ENCODE results near the gene TRNT1.

The TRNT1 gene

DNA sequence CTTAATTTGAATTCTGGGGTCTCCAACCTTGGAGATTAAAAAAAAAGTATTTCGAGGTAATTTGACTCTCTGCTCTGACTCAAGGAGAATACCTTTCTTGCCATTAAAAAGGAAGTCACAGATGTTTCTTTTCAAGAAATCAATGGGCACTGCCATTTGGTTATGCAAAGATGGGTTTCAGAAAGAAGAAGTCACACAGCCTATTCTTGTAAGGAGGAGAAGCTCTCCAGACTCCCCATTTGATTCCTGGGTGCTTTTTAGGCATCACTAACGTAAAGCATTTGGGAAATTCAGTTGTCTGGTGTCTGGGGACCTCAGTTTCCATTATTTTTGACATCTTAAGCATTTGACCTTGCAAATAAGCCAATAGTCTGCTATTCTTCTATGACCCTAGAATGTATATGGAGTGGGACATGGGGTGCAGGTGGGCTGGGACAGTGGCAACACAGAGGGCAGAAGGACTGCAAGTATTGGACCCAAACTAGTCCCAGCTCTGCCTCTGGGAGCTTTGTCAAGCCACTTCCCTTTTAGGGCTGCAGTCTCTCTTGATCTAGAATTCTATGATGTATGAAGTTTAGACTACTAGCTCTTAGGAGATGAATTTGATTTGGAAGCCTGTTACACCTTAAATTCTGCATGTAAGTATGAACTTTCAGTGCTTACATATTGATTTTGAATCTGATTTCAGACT is 44.4 kb upstream of the TRNT1 start:
- no peak for TF ChIP-seq EZH2 (IDR thresholded peaks at IDR 0.05; ENCODE audit: borderline replicate concordance, low read depth, low read length, severe bottlenecking)
- TF ChIP-seq, protein P1, sequence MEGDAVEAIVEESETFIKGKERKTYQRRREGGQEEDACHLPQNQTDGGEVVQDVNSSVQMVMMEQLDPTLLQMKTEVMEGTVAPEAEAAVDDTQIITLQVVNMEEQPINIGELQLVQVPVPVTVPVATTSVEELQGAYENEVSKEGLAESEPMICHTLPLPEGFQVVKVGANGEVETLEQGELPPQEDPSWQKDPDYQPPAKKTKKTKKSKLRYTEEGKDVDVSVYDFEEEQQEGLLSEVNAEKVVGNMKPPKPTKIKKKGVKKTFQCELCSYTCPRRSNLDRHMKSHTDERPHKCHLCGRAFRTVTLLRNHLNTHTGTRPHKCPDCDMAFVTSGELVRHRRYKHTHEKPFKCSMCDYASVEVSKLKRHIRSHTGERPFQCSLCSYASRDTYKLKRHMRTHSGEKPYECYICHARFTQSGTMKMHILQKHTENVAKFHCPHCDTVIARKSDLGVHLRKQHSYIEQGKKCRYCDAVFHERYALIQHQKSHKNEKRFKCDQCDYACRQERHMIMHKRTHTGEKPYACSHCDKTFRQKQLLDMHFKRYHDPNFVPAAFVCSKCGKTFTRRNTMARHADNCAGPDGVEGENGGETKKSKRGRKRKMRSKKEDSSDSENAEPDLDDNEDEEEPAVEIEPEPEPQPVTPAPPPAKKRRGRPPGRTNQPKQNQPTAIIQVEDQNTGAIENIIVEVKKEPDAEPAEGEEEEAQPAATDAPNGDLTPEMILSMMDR (IDR thresholded peaks at IDR 0.05; ENCODE audit: borderline replicate concordance, extremely low read depth, low read length, poor library complexity, severe bottlenecking): no peak
- no peaks in the 10 kb centered on the region for H4K20me1 ChIP-seq (ENCODE audit: insufficient read depth, low read length)
- H2AFZ ChIP-seq (ENCODE audit: low read depth, low read length): no peak overlapping the region
- ATAC-seq (ENCODE audit: insufficient read depth, low read depth) (no peak), DNase-seq (no peak)
- no peaks in the 10 kb centered on the region for H3K4me1 ChIP-seq (ENCODE audit: insufficient read depth, low read length)
- H3K27me3 ChIP-seq (ENCODE audit: insufficient read depth, low read length, poor library complexity): no peaks in the 10 kb centered on the region
- H3K4me3 ChIP-seq (ENCODE audit: low read depth in 1 of 2, low read length in 2 of 2): no peak overlapping the region
- H3K4me2 ChIP-seq (ENCODE audit: insufficient read depth, low read length): no peak overlapping the region
- H3K9me3 ChIP-seq (ENCODE audit: insufficient read depth, low read length, severe bottlenecking): no peaks in the 10 kb centered on the region
- H3K36me3 ChIP-seq (ENCODE audit: insufficient read depth, low read length): no peaks in the 10 kb centered on the region
- no peaks in the 10 kb centered on the region for H3K79me2 ChIP-seq (ENCODE audit: insufficient read depth, low read length)
- H3K27ac ChIP-seq (ENCODE audit: low read length): no peak overlapping the region
- no peak overlapping the region for H3K9ac ChIP-seq (ENCODE audit: low read depth, low read length)

DNA sequence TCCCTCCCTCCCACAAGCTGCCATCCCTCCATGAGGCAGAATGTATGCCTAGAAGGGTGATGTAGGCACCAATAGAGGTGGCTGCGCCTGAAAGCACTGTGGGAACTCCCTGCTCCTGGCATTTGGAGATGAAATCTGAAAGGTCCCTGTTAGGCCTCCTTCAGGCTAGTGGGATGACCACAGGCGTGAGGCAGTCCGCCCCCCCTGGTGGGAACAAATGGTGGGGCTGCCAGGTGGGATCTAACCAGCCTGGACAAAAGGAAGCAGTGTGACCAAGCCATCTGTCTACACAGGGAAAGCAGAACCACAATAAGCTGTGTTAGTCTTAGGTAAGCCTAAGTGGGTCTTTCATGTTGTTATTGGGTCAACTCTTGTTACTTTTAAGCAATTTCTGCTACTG is 41.9 kb upstream of the TRNT1 start:
- DNase-seq (no peak), ATAC-seq (ENCODE audit: insufficient read depth, low read depth) (no peak)
- no peak for TF ChIP-seq EZH2 (IDR thresholded peaks at IDR 0.05; ENCODE audit: borderline replicate concordance, low read depth, low read length, severe bottlenecking)
- TF ChIP-seq, protein P1 (IDR thresholded peaks at IDR 0.05; ENCODE audit: borderline replicate concordance, extremely low read depth, low read length, poor library complexity, severe bottlenecking): no peak
- no peak overlapping the region for H3K27ac ChIP-seq (ENCODE audit: low read length)
- no peaks in the 10 kb centered on the region for H3K79me2 ChIP-seq (ENCODE audit: insufficient read depth, low read length)
- H2AFZ ChIP-seq (ENCODE audit: low read depth, low read length): no peak overlapping the region
- H3K27me3 ChIP-seq (ENCODE audit: insufficient read depth, low read length, poor library complexity): no peaks in the 10 kb centered on the region
- no peaks in the 10 kb centered on the region for H4K20me1 ChIP-seq (ENCODE audit: insufficient read depth, low read length)
- H3K36me3 ChIP-seq (ENCODE audit: insufficient read depth, low read length): no peaks in the 10 kb centered on the region
- no peak overlapping the region for H3K4me2 ChIP-seq (ENCODE audit: insufficient read depth, low read length)
- no peaks in the 10 kb centered on the region for H3K9me3 ChIP-seq (ENCODE audit: insufficient read depth, low read length, severe bottlenecking)
- H3K9ac ChIP-seq (ENCODE audit: low read depth, low read length): no peak overlapping the region
- no peaks in the 10 kb centered on the region for H3K4me1 ChIP-seq (ENCODE audit: insufficient read depth, low read length)
- H3K4me3 ChIP-seq (ENCODE audit: low read depth in 1 of 2, low read length in 2 of 2): no peak overlapping the region

DNA sequence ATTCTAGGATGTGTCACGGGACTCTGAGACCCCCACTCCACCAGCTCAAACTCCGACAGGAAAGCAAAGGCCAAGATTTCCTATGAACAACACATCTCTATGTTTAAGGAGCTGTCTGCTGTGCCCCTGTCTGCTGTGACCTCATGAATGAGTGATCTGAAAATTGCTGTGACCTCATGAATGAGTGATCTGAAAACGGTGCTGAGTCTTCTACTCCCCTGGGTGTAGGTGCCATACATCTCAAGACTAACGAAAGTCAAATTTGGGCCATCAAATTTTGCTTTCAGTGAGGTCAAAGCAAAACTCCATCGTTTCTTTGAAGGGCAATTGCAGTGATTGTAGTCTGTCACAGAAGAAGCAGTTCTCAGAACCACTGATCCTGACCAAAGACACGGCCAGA is 41.0 kb upstream of the TRNT1 start:
- H2AFZ ChIP-seq (ENCODE audit: low read depth, low read length): no peak overlapping the region
- no peak overlapping the region for H3K4me2 ChIP-seq (ENCODE audit: insufficient read depth, low read length)
- DNase-seq (no peak), ATAC-seq (ENCODE audit: insufficient read depth, low read depth) (no peak)
- H3K36me3 ChIP-seq (ENCODE audit: insufficient read depth, low read length): no peaks in the 10 kb centered on the region
- no peaks in the 10 kb centered on the region for H3K9me3 ChIP-seq (ENCODE audit: insufficient read depth, low read length, severe bottlenecking)
- H3K9ac ChIP-seq (ENCODE audit: low read depth, low read length): no peak overlapping the region
- no peaks in the 10 kb centered on the region for H3K4me1 ChIP-seq (ENCODE audit: insufficient read depth, low read length)
- no peak overlapping the region for H3K27ac ChIP-seq (ENCODE audit: low read length)
- H3K27me3 ChIP-seq (ENCODE audit: insufficient read depth, low read length, poor library complexity): no peaks in the 10 kb centered on the region
- no peak overlapping the region for H3K4me3 ChIP-seq (ENCODE audit: low read depth in 1 of 2, low read length in 2 of 2)
- H4K20me1 ChIP-seq (ENCODE audit: insufficient read depth, low read length): no peaks in the 10 kb centered on the region
- no peaks in the 10 kb centered on the region for H3K79me2 ChIP-seq (ENCODE audit: insufficient read depth, low read length)
- TF ChIP-seq, protein P1 (IDR thresholded peaks at IDR 0.05; ENCODE audit: borderline replicate concordance, extremely low read depth, low read length, poor library complexity, severe bottlenecking): no peak
- TF ChIP-seq EZH2 (IDR thresholded peaks at IDR 0.05; ENCODE audit: borderline replicate concordance, low read depth, low read length, severe bottlenecking): no peak
